NCI-H774 (cell line): ENCODE measurements around the gene IPO8.
"Not testable (repeated sequence)": the region's sequence is repeated elsewhere in the genome, so short reads cannot be mapped to it uniquely, and the experiment has no call there.

Experiments used
- DNase-seq: peaks from one replicate; lab custom pipeline; 2025; lab: John Stamatoyannopoulos, UW

IPO8 gene

GRCh38 chr12:30687265-30687986 is 8.2 kb downstream of the IPO8 start:
- no peak for DNase-seq

DNA sequence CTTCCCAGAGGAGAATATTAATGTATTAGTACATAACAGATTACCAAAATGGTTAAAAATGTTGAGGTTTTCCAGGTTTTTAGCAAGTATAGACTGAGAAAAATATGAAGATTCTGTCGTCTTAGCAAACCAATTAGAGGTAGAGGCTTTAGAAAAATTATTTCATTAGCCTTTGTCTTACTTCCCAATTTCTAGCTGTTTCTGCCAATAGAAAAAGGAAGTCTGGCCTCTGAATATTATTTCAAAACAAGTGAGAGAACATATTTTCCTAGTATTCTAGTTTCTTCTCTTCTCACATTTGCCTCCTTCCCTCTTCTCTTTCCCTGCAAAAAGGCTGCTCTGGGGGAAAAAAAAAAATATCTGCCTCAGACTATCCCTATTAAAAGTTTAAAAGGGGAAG is 16.4 kb downstream of the IPO8 start:
- DNase-seq, result no peak

GRCh38 chr12:30678221-30678620 is 17.4 kb downstream of the IPO8 start:
- DNase-seq, result no peak

GRCh38 chr12:30661210-30661609 is 34.5 kb downstream of the IPO8 start:
- DNase-seq, result no peak

DNA sequence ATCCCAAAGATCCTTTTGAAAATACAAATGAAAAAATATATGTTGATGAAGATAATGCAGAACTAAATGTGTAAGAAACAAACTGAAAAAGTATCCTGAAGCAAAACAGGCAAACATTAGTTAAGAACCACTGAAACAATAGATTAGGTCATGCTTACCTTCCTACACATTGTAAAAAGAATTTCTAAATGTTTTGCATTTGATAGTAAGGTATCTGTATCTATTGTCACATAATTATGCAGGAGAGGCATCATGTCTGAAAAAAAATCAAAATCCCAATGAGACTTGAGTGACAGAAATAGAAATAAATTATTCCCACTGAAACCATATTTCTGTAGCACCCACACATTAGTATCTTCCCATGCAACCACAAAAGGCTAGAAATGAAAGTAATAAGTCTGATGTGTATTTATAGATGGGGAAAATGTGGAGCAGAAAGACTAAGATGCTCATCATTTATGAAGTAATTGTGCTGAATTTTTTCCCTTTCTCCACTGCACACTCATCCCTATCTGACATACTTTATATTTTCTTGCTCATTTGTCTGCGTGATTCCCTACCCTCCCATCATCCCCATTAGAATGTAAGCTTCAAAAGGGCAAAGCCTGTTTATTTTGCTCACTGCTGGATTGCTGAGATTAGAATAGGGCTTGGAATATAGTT is 43.5 kb downstream of the IPO8 start:
- no peak for DNase-seq

- no peak for DNase-seq
Measured at GRCh38 chr12:30646821-30647220, 48.8 kb downstream of the IPO8 start.

GRCh38 chr12:30643366-30643765 is 52.3 kb downstream of the IPO8 start:
- no peak for DNase-seq

- DNase-seq, result no peak
Measured at GRCh38 chr12:30640392-30640791, 55.3 kb downstream of the IPO8 start.

- no peak for DNase-seq
Measured at GRCh38 chr12:30635385-30635784, 60.3 kb downstream of the IPO8 start.

DNA sequence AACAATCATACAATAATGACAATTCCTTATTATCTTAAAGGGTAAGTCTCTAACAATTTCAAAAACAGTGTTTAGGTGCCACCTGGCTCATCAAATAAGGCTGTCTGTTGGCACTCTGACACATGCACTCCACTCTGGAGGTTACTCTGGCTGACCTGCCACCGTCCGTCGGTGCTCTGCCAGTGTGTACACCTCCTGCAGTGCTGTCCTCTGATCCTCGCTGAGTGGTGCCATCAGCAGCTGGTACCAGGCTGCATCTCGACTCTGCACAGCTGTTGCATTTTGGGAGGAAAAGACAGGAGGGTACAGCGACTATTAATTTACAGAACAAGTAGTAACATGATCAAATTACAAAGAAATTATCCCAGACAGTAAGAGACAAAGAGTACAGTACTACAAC is 63.9 kb downstream of the IPO8 start:
- no peak for DNase-seq

GRCh38 chr12:30630979-30631285 is 64.7 kb downstream of the IPO8 start:
- DNase-seq, result no peak

DNA sequence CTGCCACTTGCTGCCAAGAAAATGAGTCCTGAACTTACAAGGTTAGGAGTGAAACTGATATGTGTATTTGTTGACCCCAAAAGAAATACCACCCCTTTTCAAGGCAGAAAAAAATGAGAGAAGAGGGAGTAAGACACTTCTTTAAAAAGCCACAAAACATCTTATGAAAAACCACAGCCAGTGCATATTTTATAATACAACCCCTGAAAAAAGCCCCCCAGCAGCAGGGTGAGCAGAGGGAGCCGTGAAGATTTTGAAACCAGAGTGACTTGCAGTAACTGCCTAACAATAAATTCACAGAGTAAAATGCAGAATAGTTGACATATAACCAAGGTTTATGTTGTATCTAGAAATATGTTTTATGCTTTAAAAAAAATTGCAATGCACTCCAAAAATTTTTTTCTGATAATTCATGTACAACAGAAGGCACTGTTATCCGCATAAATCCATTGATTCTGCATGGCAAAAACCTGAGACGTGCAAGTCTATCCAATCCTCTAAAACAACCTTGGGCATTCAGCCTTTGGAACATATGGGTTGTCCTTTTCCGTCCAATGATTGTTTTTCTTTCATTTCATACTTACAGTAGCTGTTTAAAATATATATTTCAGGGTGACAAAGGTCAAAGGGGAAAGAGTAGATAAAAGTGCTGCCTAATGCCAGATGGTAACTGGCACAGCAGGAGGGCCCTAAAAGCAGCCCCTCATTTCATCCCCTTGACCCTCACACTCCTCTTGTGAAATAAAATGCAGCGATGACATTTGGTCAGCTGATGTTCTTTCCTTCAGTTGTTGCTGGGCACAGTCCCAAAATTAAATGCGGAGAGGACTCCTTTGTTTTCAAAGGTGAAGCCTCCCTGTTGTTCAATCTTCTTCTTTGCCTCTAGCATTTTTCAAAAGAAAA is 65.3 kb downstream of the IPO8 start:
- DNase-seq, result no peak

GRCh38 chr12:30626847-30627246 is 68.8 kb downstream of the IPO8 start:
- no peak for DNase-seq

- DNase-seq, result no peak
Measured at GRCh38 chr12:30624009-30624408, 71.7 kb downstream of the IPO8 start.

DNA sequence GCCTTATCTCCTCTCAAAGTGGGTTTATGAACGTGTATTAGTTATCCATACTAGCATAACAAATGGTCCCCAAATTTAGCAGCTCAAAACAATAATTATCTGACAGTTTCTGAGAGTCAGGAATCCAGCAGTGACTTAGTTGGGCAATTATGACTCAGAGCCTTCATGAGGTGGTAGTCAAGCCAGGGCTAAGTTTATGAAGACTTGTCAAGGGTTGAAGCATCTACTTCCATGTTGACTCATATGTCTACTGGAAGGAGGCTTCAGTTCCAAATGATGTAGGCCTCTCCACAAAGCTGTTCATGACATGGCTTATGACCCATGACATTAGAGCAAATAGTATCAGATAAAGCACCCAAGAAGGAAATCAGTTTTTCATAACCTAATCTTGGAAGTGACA is 73.2 kb downstream of the IPO8 start:
- DNase-seq, result no peak

GRCh38 chr12:30621663-30622241 is 73.9 kb downstream of the IPO8 start:
- not testable (repeated sequence) for DNase-seq

- no peak for DNase-seq
Measured at GRCh38 chr12:30617346-30618016, 78.2 kb downstream of the IPO8 start.

DNA sequence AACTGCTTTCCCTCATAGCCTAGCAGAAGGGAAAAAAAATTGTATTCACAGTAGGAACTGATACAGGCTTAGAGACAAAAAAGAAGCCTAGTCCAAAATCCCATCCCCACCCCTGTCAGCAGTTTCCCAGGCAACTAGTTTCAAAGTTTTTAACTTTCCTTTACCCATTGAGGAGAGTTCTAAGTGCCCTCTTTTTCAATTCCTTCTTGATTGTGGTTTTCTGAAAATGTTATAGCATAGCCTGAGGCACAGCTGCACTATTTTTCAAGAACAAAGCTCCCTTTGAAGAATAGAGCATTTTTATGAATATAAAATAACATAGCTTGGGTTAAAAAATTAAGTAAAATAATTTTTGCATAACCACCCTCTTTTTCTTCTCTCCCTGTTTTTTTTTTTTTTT is 81.6 kb downstream of the IPO8 start:
- no peak for DNase-seq

DNA sequence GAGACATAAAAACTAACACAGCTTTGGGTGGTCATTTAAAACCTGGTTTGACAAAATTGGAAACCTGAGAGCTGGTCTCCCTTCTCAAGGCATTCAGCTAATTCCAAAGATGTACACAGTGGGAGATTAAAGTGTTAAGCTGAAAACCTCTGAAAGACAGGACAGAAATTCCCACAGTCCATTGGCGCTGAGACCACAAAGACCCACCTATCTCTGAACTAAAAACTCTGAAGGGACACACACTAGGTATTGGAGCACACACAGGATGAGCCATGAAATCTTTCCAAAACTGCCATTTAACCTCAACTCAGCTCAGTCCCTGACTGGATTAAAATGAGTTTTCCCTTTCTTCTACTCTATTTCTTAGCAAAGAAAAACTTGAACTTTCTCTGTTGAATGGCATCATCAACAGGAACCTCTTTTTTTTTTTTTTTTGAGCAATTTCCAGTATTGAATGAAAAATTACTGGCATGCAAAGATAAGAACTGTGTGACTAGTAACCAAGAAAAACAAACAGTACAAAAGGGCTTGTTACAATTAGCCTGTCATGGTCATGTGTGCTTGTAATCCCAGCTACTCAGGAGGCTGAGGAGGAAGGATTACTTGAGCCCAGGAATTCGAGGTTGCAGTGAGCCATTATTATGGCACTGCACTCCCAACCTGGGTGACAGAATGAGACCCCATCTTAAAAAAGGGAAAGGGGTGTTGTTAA is 82.4 kb downstream of the IPO8 start:
- DNase-seq, result no peak

DNA sequence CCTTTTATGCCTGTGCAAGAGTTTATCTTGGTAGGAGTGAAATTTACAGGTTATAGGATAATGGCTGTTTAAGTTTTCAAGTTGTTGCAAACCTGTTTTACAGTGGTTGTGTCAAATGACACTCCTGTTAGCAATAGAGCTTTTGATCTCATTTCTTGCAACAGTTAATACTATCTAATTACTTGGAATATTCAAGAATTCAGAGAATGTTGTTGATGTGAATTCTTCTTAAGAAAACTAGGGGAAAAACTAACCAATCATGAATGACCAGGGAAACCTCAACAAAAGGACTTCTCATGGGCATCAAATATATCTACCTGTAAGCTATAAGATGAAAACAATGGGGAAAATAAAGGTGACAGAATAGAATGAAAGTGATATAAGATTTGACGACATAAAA is 85.0 kb downstream of the IPO8 start:
- no peak for DNase-seq

DNA sequence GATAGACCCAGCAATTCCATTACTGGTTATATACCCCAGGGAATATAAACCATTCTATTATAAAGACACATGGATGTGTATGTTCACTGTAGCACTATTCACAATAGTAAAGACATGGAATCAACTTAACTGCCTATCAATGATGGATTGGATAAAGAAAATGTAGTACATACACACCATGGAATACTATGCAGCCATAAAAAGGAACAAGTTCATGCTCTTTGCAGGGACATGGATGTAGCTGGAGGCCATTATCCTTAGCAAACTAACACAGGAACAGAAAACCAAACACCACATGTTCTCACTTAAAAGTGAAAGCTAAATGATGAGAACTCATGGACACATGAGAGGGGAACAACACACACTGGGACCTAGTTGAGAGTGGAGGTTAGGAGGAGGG is 85.8 kb downstream of the IPO8 start:
- not testable (repeated sequence) for DNase-seq
